Measurements from ENCODE around the gene OR10G6. TPM values are rescaled to one million over a fixed set of nuclear protein-coding genes. Genes with fewer than 3 reads are reported as not detected.

OR10G6 gene
- total and polyA plus RNA-seq, 2 of the 8 experiments (the other 6 are each of a cell fraction or from before 2014, with no cell fraction given) = not detected

DNA sequence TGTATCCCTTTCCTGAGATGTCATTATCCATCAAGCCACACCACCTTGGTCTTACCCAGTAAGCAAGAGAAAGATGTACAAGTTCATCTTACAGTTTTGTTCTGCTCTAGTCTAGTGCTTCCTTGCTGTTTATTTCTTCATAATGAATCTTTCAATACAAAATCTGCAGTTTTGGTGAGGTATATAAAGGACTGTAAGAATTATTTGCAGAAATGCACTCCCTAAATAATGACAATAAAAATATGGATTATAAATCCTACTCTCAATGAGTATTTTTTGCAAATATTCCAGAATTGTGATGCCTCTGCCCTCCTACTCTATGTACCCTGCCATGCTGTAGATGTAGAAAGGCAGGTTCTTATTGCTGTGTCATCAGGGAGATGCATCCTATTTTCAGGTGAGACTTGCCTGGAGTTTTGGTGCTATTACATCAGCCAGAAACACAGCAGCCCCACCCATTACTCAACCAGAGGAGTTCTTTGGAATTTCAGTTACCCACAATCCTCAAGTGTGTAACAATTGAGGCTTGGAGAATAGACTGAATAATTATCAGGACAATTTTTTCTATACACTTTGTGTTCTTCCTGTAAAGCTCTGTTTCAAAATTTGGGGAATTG, 17.1 kb downstream of the OR10G6 start, which contains the start of gene OR10S1 (continued):
- TF ChIP-seq CHD2 (IDR thresholded peaks at IDR 0.05; ENCODE audit: low read length) (no peak), NANOG (IDR thresholded peaks at IDR 0.05; ENCODE audit: insufficient read depth, low read depth, low read length, poor library complexity, severe bottlenecking) (no peak), BACH1 (IDR thresholded peaks at IDR 0.05; ENCODE audit: low read length) (no peak), RFX5 (IDR thresholded peaks at IDR 0.05; ENCODE audit: borderline replicate concordance, low read depth, low read length) (no peak), EP300 (IDR thresholded peaks at IDR 0.05; ENCODE audit: borderline replicate concordance in 1 of 2, low read depth in 2 of 2, low read length in 2 of 2) (no peak)
- TF ChIP-seq, protein P1, sequence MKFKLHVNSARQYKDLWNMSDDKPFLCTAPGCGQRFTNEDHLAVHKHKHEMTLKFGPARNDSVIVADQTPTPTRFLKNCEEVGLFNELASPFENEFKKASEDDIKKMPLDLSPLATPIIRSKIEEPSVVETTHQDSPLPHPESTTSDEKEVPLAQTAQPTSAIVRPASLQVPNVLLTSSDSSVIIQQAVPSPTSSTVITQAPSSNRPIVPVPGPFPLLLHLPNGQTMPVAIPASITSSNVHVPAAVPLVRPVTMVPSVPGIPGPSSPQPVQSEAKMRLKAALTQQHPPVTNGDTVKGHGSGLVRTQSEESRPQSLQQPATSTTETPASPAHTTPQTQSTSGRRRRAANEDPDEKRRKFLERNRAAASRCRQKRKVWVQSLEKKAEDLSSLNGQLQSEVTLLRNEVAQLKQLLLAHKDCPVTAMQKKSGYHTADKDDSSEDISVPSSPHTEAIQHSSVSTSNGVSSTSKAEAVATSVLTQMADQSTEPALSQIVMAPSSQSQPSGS (IDR thresholded peaks at IDR 0.05; ENCODE audit: low read length) = no peak
